GM21447 (cell line): ENCODE data around the gene ASB4.

Experiments used
- ATAC-seq: cut with Tn5 transposase; IDR thresholded peaks from one replicate; pipeline ENCODE4 v1.9.1; 2021; ENCODE audit not compliant: unreplicated experiment

ASB4 gene

DNA sequence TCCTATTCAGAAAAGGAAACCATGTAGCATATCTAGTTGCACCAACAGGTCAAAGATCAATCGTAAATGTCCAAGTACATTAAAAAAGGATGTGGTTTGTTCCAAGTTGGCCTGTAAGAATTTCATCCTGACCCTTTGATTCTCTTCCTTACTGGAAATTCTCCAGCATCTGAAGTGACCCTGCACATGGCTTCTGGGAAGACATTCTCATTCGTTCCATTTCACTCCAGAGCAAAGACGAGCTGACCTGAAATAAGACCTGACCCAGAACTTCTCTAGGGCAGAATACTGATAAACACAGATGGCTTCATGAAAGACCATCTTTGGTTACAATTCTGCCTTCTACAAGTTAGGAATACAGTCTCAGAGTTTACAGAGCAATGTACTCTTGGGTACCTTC lies 39.8 kb downstream of the ASB4 start:
- no peak for ATAC-seq

DNA sequence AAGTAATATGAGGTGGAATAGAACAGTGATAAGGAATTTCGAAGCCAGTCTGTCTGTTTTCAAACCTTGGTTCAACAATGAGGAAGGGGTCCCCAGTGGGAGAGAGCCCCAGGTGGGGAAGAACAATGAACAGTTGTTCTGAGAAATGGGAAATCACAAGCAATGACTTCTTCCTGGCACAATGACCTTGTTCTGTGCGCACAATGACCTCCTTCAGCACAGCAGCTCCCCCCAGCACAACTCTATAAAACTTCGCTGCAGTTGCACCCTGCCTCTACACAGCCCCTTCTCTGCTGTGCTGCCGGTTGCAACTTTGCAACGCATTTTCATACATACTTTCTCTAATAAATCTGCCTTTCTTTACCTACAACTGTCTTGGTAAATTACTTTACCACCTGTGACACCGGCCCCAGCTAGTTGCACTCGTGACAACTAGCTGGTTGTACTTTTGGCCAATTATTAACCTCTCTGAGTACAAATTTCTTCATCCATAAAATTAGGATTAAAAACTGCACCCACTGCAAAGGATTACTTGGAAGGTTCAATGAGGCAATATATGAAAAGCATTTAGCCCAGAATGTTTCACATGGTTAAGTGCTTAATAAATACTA lies 40.5 kb downstream of the ASB4 start:
- ATAC-seq = no peak

DNA sequence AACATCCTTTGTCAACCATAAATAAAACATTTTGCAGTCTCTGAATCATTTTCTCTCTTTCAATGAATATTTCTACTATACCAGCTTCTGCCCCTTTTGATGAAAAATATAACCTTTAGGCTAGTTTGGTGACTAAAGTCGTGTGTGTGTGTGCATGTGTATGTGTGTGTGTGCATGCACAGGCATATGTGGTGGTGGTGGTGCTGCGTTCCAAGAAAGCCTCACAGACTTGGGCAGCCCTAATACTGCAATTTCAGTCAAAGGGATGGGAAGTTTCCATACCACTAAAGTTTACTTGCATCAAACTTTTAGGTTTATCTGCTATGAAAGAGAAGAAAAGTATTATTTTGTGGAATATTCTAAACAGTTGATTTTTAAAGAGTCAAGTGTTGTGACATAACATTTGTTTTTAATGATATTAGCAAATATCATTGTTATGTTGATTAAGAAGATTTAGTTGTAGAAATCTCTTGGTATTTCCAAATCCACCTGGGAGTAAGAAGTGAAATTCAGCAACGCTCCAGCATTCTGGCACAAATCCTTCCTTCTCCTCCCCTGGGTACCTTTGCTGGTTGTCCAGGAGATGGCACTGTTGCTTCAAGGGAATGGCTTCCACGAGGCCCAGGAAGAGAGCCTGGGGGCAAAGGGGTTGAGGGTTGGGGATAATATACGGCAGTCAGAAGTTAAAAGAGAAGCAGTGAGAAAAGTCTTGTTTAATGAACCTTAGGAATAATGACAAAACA lies 41.5 kb downstream of the ASB4 start:
- ATAC-seq = no peak

DNA sequence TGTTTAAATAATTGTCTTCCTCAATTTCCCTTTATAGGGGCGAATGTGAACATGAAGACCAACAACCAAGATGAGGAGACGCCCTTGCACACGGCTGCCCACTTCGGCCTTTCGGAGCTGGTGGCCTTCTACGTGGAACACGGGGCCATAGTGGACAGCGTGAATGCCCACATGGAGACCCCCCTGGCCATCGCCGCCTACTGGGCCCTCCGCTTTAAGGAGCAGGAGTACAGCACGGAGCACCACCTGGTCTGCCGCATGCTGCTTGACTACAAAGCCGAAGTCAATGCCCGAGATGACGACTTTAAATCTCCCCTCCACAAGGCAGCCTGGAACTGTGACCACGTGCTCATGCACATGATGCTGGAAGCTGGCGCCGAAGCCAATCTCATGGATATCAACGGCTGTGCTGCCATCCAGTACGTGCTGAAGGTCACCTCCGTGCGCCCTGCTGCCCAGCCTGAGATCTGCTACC lies 42.1 kb downstream of the ASB4 start:
- ATAC-seq = no peak

DNA sequence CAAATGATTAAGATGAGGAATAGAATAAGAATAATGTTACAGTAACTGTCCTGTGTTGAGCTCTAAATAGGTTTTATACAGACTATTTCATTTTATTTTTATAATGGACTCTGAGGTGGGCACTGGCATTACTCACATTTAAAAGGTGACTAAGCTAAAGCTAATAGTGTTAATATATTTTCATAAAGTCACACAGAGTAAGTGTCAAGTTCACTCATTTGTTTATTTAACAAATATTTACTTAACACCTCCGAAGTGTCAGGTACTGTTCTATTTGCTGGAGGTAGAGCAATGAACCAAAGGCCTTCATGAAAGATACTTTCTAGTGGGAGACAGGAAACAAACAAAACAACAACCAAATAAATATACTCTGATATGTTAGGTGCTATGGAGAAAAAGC lies 44.0 kb downstream of the ASB4 start:
- no peak for ATAC-seq

DNA sequence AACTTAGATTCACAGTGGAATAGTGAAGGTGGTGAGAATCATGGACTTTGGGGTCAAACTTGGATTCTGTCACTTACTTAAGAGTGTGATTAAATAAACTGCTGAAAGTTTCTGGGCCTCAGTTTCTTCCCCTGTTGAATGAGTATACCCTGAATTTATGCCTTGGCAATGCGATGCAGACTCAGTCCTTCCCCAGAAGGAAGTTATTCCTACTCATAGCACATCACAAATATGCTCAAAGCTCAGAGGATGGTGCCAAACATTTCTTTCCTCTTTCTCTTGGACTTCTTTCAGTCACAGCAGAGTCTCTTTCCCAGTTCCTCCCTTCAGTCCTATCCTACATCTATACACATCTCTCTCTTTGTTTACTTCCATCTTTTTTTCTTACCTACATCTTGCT lies 45.1 kb downstream of the ASB4 start:
- ATAC-seq = no peak

DNA sequence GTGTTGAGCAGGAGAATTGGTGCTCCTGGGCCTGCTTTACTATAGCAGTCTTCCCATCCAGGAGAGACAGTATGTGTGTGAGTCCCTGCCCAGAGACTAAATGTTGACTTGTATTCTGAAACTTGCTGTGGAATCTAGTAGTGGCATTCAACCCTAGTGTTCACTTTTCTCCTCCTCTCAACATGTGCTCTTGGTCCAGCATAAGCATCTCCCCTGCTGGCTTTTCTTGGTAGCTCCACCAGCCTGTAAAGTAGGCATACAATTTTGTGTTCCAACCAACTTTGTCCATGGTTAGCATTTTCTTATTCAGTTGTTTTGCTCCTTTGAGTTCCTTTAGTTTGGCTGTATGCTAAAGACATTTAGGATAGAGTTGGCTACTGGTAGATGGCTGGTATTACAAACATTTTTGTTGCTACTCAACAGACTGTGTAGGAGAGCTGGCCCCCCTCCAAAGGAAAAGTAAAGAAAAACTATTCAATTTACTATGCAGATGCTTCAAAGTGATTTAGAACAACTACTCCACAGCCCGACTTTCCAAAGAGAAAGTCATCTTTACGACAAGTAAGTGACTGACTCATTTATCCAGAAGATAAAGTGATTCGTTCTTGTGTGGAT lies 46.0 kb downstream of the ASB4 start:
- no peak for ATAC-seq

DNA sequence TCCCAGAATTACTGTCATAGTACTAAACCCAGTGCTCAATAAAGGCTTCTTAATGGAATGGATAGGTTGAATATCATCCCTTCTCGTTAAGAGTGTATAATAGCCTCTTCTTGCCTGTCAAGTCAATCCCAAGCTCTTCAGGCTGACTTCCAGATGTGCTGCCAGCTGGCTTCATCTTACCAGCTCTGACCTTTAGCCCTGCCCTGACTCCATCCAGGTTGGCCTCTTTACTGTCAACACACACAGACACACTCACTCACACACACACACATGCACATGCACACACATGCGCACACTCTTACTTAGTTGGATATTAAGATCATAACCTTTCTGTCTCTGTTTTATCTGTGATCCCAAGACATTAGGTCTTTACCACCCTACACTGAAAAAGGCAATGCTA lies 49.1 kb downstream of the ASB4 start:
- no peak for ATAC-seq

DNA sequence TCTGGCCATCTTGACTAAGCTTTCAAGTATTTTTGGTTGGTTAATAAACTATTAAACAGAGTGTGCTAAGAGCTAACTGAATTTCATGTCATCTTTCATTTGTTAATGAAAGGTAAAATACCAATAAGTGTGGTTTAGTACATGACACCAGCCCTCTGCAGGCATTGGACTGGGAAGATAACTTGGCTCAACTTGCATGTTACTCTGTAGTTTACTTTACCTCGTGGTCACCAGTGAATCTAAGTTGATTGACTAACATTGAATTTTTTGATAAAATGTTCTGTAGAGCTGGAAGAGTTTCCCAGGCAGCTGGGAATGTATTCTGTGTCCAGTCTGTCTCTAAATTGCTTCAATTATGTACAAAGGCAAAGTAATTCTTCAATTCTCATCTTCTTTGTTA lies 49.9 kb downstream of the ASB4 start:
- ATAC-seq = no peak

DNA sequence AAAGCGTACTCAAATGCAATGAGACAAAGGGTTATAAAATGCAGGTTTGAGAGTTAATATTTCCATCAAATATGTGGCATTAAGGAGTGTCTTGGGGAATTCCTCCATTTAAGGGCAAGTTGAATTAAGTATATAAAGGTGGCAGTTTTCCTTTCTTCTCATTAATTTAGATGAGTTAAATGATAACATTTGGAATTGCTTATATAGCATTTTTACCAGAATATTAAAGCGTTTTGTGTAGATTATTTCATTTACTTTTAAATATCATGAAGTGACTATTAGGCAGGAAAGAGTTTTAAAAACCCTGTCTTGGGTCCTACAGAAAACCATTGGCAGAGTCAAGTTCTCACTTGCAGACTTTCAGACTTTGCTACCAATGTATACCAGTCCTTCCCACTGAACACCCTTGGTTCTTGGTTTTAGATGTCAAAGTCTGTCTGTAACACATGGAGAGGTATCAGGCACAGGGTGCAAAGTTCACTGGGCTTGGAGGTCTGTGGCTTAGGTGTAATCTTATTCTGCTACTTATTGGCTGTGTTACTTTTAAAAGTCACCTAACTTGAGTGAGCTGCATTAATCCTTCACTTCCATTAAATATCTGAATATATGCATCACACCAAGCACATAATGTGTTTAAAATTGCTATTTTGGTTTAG lies 51.0 kb downstream of the ASB4 start:
- no peak for ATAC-seq

DNA sequence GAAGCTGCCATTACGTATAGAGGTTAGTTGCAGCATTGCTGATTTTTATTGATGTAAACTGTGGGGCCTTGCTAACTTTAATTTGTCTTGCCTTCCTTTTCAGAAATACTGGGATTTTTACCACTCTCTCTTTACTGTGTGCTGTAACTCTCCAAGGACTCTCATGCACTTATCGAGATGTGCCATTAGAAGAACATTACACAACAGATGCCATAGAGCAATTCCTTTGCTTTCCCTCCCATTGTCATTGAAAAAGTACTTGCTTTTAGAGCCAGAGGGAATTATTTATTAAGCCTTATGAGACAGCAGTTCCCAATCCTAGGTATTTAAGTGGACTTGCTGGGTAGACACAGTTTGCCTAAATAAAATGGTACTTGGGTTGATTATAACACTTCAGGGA lies 51.7 kb downstream of the ASB4 start:
- ATAC-seq = no peak

DNA sequence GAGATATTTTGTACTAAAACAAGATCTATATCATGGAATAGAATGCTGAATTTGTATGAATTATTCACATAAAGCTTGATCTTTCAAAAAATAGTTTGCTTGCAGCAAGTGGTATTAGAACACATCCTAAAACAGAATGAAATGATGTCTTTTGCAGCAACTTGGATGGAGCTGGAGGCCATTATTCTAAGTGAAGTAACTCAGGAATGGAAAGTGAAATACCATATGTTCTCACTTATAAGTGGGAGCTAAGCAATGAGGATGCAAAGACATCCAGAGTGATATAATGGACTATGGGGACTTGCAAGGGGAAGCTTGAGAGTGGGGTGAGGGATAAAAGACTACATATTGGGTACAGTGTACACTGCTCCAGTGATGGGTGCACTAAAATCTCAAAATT lies 53.7 kb downstream of the ASB4 start:
- ATAC-seq = no peak

DNA sequence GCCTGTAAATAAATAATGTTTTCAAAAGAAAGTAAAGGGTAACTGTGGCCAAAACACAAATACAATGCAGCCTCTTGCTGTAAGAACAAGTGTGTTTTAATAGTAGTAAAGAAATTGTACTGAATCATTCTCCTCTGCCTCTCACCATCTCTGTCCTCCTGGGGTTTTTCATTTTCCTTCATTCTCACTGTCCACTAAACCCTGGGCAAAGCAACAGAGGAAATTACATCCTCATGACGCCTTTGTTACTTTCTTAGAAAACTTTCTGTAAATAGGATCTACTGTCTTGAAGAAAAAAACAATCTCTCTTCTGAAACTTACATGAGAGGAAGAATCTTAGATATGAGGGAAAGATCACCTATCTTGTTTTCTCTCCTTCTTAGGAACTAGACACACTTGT lies 54.6 kb downstream of the ASB4 start:
- ATAC-seq = no peak

DNA sequence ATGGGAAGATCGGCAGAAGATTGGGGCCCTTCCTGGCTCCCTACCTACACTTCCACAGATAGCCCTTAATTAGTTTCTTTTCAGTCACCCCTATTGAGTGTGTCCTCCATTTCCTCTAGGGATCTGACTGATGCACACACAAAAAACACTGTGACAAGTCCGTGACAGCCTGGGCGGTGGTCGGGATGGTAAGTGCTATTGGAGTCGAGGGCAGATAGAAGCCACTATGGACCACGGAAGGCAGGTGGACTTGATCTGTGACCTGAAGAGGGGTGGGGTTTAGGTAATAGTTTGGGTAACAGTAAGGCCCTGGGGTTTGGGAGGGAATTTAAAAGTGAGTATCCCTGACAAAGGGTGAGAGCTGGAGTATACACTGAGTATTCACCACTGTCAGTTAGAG lies 57.6 kb downstream of the ASB4 start:
- ATAC-seq = no peak

DNA sequence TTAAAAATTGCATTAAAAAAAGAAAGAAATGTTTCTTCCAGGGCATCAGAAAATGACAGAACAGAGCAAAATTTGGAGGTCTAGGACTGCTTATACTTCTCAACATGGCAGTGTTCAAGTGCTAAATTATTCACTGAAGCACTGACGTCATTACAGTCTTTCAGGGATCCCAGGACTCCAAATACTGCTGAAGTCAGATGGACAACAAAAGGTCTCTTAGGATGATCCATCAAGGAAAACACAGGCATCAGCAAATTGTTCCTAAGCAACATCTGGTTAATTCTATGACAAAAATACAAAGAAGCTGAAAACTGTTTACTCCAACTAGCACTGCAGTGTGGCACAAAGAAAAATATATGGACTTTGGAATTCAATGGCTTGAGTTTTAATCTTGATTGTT lies 58.4 kb downstream of the ASB4 start:
- ATAC-seq = no peak

DNA sequence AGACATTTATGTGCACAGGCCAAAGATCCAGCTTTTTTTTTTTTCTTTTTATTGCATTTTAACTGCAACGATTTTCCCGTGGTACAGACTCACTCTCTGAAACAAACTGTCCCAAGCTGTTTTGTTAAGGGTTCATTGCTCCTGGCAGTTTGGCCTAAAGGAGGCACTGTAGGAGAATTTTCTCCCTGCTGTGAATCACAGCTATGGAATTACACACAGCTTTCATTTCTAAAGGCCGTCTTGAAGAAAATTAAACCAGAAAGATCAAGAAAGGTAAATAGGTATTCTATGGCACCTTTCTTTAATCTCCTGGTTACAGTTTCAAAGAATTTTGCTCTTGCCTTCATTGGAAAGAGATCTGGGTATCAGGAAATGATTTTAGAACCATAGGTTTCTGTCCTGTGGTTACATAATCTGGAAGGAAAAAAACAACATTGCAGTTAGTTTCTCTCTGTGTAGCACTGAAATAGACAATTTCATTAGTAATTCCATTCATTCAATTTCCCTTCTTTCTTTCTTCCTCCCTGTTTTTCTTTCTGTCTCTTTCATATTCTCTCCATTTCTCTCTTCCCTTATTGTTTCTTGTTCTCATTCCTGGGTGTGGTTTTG lies 59.4 kb downstream of the ASB4 start:
- ATAC-seq = no peak

DNA sequence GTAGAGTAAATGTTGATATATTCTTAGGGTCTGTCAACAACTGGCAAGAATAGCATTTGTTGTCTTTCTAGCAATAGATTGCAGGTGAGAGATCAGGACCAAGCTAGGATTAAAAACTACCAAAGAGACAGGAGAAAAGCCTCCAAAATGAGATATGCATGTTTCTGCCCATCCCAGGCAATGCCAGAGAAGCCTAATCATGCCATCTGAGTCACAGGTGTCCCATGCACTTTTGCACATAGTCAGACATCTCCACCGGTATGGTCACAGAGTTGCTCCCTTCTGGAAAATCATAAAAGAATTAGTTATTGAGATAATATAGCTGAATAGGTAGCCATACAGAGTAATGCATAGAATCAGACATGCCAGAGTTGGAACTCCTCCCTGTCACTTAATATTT lies 59.9 kb downstream of the ASB4 start:
- no peak for ATAC-seq

DNA sequence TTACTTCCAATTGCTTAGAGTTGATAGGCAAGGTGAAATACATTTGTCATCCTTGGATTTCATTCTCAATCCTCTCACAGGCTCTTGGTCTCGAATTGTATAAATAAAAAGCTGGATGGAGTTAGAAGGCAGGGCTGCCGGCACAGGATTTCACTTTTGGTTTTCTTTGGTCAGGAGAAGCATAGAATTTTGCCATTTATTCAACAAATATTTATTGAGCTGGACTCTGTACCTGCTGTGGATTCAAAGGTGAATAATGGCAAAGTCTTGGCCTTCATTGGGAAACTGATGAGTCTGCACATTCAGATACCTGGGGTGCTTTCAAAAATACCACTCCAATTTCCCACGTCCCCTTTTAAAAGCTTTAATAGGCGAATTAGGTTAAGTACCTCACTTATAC lies 60.9 kb downstream of the ASB4 start:
- ATAC-seq = no peak

DNA sequence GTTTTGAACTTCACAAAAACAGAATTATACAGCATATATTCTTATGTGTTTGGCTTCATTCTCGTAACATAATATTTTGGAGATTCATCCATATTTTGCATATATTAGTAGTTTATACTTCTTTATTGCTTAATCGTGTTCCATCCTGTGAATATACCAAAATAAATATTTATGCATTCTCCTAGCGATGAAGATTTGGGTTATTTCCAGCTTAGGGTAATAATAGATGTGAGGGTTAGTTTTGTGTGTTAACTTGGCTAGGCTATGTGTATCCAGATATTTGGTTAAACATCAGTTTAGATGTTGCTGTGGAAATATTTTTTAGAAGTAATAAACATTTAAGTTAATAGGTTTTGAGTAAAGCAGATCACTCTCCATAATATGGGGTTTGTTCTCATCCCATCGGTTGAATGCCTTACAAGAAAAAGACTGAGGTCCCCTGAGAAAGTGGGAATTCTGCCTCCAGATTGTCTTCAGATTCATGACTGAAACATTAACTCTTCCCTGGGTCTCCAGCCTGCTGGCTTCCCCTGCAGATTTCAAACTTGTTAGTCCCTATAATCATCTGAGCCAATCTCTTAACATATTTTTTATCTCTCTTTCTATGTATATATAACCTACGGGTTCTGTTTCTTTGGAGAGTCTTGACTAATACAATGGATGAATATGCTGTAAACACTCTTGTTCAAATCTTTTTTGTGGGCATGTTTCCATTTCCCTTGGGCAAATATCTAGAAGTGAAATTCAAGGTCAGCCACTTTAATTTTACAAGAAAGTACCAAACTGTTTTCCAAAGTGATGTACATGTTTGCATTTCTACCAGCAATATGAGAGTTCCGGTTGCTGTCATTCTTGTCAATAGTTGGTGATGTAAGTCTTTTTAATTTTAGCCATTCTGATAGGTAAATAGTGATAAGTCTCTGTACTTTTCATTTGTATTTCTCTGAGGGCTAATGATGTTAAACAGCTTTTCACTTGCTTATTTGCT lies 61.9 kb downstream of the ASB4 start:
- ATAC-seq = no peak

DNA sequence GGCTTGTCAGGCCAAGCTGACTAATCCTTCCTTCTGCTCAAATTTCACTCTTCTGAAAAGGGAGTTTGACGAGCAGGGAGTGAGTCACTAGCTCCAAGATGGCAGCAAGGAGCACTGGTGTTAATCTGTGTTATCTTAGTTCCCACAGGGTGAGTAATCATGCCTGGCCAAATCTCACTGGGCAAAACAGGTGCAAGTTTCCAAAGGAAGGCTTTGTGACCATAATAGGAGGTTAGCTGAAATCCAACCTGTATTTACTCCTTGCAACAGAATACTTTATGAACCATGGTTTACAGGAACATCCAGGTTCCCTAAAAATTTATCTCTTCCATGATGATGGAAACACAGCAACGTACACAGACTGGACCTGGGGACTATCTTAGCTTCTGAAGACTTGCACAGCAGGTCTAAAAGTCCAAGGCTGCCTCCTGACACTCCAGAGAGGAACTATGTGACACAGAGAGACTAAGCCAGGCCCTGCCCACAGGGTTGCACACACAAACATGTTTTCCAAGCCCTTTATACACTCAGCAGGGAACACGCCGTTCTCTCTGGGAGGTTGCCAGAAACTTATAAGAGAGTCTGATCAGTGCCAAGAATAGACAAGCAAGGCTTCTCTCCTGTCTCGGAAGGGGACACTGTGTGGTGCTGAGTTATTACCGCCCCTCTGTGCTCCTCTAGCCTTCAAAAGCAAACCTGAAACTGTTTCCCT lies 64.2 kb downstream of the ASB4 start:
- no peak for ATAC-seq
